ENCODE data around the gene PDILT. TPM values are rescaled to one million over a fixed set of nuclear protein-coding genes. Genes with fewer than 3 reads are reported as not detected.

The PDILT gene
- total and polyA plus RNA-seq, 12 donors = not detected

DNA sequence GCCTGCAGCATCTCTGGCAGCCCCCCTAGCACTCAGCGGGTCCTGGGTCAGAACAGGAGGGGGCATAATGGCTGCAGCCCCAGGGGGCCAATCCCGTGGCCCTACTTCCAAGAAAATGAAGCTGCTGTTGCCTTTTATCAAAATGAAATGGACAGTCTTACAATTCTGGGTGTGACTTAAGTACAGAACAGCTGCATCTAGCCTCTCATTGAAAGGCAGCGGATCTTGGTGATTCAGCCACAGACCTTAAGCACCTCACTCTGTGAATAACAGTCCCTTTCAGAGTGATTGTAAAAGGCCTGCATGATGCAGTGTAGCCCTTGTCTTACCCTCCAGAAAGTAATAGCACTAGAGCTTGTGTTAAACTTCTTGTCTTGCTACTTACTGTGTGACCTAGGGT, 40.5 kb downstream of the PDILT start:
- DNase-seq = no peak
- intact Hi-C loops (cut with DNase I) = no loop called here

DNA sequence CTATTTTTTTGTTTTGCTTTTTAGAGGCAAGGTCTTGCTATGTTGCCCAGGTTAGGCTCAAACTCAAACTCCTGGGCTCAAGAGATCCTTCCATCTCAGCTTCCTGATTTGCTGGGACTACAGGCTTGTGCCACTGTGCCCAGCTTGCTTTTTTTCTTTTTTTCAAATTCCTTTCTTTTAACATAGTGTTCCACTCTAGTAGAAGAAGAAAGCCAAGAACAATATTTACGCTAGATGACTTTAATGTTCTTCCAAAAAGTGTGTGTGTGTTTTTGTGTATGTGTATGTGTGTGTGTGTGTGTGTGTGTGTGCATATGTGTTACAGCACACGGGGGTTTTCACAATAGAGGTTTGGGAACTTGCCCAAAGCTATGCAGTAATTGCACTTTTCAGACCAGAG, 41.3 kb downstream of the PDILT start:
- H3K27ac ChIP-seq = no peak overlapping the region
- H3K4me1 ChIP-seq (replicated peaks in 1 of 2) = no peaks in the 10 kb centered on the region
- TF ChIP-seq POLR2A (IDR thresholded peaks at IDR 0.05) = no peak
- TF ChIP-seq, protein P1, sequence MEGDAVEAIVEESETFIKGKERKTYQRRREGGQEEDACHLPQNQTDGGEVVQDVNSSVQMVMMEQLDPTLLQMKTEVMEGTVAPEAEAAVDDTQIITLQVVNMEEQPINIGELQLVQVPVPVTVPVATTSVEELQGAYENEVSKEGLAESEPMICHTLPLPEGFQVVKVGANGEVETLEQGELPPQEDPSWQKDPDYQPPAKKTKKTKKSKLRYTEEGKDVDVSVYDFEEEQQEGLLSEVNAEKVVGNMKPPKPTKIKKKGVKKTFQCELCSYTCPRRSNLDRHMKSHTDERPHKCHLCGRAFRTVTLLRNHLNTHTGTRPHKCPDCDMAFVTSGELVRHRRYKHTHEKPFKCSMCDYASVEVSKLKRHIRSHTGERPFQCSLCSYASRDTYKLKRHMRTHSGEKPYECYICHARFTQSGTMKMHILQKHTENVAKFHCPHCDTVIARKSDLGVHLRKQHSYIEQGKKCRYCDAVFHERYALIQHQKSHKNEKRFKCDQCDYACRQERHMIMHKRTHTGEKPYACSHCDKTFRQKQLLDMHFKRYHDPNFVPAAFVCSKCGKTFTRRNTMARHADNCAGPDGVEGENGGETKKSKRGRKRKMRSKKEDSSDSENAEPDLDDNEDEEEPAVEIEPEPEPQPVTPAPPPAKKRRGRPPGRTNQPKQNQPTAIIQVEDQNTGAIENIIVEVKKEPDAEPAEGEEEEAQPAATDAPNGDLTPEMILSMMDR (IDR thresholded peaks at IDR 0.05) = no peak
- DNase-seq = no peak
- no peaks in the 10 kb centered on the region for H3K9me3 ChIP-seq (replicated peaks in 1 of 3)
- 62 to 71% (median 63%) methylated on average over 2 of the region's 2 CpGs for WGBS, 4 donors
- no peaks in the 10 kb centered on the region for H3K27me3 ChIP-seq
- intact Hi-C loops (cut with DNase I) = no loop called here
- no peak overlapping the region for H3K4me3 ChIP-seq
- H3K36me3 ChIP-seq (replicated peaks in 1 of 2) = no peaks in the 10 kb centered on the region

More for the DNA sequence above, 40.5 kb downstream of the PDILT start:
- Histone ChIP-seq H3K27ac (no peak overlapping the region), H3K36me3 (replicated peaks in 1 of 2) (no peaks in the 10 kb centered on the region), H3K27me3 (no peaks in the 10 kb centered on the region), H3K4me3 (no peak overlapping the region), H3K9me3 (replicated peaks in 1 of 3) (no peaks in the 10 kb centered on the region), H3K4me1 (replicated peaks in 1 of 2) (no peaks in the 10 kb centered on the region)
- WGBS, 4 donors = 65 to 83% (median 76%) methylated on average over 3 of the region's 3 CpGs
- no peak for TF ChIP-seq POLR2A (IDR thresholded peaks at IDR 0.05)
- TF ChIP-seq, protein P1 (IDR thresholded peaks at IDR 0.05) = no peak

DNA sequence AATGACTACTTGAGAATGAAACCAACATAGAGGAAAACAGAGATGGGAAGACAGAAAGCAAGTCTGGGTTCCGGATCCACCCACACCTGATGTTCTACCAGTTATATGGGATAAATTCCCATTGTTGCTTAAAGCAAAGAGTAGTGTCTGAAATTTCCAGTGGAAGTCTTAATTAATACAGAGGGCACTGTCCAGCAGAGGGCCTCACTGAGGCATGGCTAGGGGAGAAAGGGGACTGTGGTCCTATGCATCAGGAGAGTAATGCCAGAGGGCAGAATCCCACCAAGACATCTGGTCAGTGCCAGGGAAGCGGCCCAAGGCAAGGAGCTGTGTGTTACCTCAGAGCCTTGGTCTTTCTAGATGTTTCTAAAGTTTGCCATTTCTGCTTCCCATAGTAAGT, 44.5 kb downstream of the PDILT start:
- H3K36me3 ChIP-seq (replicated peaks in 1 of 2) = no peaks in the 10 kb centered on the region
- peaks cover 4% of the 10 kb centered on the region for H3K27me3 ChIP-seq
- no peak overlapping the region for H3K4me3 ChIP-seq
- TF ChIP-seq POLR2A (IDR thresholded peaks at IDR 0.05) = no peak
- TF ChIP-seq, protein P1 (IDR thresholded peaks at IDR 0.05) = peak in 1 of 6 experiments; percentile 28
- no peak overlapping the region for H3K27ac ChIP-seq
- H3K9me3 ChIP-seq (replicated peaks in 1 of 3) = no peaks in the 10 kb centered on the region
- 47 to 56% (median 51%) methylated on average over 2 of the region's 2 CpGs for WGBS, 4 donors
- no peak for DNase-seq
- no peaks in the 10 kb centered on the region for H3K4me1 ChIP-seq (replicated peaks in 1 of 2)
- intact Hi-C loops (cut with DNase I) = no loop called here

DNA sequence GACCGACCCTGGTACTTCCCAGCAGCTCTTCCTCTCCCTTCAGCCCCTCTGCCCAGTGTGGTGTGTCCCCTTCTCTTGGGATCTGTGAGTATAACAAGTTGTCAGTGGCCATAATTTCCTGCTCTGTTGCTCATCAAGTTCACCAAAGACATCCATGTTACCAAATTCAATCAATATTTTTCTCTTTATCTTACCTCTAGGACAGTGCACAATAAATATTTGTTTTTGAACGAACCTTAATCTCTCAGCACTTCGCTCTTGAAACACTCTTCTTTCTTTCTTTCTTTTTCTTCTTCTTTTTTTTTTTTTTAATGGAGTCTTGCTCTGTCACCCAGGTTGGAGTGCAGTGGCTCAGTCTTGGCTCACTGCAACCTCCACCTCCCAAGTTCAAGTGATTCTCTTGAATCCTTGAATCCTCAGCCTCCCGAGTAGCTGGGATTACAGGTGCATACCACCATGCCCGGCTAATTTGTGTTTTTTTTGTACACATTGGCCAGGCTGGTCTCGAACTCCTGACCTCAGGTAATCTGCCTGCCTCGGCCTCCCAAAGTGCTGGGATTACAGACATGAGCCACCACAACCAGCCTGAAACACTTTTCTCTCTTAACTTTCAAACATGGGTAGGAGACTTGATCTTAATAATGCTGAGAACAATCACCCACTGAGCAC, 49.3 kb downstream of the PDILT start:
- no peak overlapping the region for H3K4me3 ChIP-seq
- no peaks in the 10 kb centered on the region for H3K36me3 ChIP-seq (replicated peaks in 1 of 2)
- intact Hi-C loops (cut with DNase I) = no loop called here
- no peaks in the 10 kb centered on the region for H3K4me1 ChIP-seq (replicated peaks in 1 of 2)
- H3K27ac ChIP-seq = no peak overlapping the region
- 56 to 75% (median 68%) methylated on average over 7 of the region's 7 CpGs for WGBS, 4 donors
- no peak for DNase-seq
- no peak for TF ChIP-seq POLR2A (IDR thresholded peaks at IDR 0.05)
- TF ChIP-seq, protein P1 (IDR thresholded peaks at IDR 0.05) = no peak
- H3K9me3 ChIP-seq (replicated peaks in 1 of 3) = no peaks in the 10 kb centered on the region
- peaks cover 4% of the 10 kb centered on the region for H3K27me3 ChIP-seq

Measured in adrenal gland (tissue), 12 donors.